CMK (cell line): ENCODE data around the gene KRTAP2-1.
"Not testable (repeated sequence)": the region's sequence is repeated elsewhere in the genome, so short reads cannot be mapped to it uniquely, and the experiment has no call there.

Source experiments
- DNase-seq: peaks from one replicate; pipeline ENCODE4 v3.0.0-alpha.2; 2010; ENCODE audit warnings: low read depth

Gene KRTAP2-1

GRCh38 chr17:41012326-41013120 lies 34.6 kb downstream of the KRTAP2-1 start:
- DNase-seq, result no peak

GRCh38 chr17:41010441-41010840 lies 36.7 kb downstream of the KRTAP2-1 start:
- DNase-seq, result no peak

DNA sequence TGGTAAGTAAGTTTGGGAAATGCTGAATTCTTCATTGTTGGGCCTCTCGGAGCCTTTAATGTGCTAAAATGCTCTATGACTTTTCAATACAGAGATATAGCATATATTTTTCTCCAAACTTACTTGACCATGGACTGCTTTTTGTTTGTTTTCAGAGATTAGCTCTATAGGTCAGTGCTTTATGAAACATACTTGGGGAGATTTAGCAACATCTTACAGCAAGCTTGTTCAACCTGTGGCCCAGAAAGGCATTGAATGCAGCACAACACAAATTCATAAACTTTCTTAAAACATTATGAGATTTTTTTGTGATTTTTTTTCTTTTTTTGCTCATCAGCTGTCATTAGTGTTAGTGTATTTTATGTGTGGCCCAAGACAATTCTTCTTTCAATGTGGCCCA lies 37.2 kb downstream of the KRTAP2-1 start:
- no peak for DNase-seq

- DNase-seq, result no peak
Measured at GRCh38 chr17:41009301-41009760, 37.8 kb downstream of the KRTAP2-1 start.

DNA sequence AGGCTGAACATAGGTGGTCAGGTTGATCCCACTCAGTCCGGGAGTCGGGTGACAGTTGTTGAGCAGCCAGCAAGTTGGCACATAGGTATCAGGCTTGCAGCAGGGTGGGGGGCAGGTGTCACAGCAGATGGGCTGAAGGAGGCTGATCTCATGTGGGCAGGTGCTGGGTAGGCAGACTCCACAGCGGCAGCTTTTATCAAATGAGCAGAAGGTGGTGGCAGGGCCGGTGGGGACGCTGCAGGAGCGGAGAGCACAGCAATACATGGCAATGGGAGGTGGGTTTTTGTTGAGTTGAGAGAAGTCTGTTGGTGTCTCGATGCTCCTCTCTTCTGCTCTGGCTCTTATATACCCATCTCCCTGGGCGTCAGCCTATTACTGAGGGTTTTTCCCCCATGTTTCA lies 38.3 kb downstream of the KRTAP2-1 start, which contains the start of gene KRTAP3-1:
TSS of gene KRTAP3-1 (minus strand) at position 318 of the 400 bp plus-strand sequence. CDS start at position 264, 54 bp downstream.
- no peak for DNase-seq

DNA sequence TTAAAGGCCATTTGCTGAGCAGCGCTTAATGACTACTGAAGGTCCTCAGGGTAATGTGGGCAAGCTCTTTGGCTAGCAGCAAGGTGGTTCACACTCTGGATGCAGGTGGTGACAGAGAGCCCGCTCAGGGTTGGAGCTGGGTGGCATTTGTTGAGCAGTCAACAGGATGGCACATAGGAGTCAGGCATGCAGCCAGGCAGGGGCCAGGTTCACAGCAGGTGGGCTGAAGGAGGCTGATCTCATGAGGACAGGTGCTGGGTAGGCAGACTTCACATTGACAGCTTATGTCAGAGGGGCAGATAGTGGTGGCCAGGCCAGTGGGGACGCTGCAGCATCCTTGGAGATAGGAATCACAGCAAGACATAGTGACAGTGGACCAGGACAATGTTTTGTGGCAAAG lies 42.7 kb downstream of the KRTAP2-1 start:
- no peak for DNase-seq

GRCh38 chr17:41003926-41004325 lies 43.2 kb downstream of the KRTAP2-1 start:
- DNase-seq, result no peak

- DNase-seq, result no peak
Measured at GRCh38 chr17:41002814-41003213, 44.3 kb downstream of the KRTAP2-1 start.

- no peak for DNase-seq
Measured at GRCh38 chr17:41001795-41002194, 45.3 kb downstream of the KRTAP2-1 start.

DNA sequence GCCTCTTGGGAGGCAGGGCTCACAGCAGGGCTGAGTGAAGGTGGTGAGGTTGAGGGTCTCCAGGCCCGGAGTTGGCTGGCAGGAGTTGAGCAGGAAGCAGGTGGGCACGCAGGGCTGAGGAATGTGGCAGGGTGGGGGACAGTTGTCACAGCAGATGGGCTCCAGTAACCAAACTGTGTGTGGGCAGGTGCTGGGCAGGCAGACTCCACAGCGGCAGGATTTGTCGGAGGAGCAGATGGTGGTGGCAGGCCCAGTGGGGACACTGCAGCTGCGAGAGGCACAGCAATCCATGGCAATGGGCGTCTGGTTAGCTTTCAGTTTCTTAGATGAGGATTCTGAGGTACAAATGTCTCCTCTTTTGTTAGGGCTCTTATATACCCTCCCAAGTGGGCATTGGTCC lies 47.6 kb downstream of the KRTAP2-1 start, which contains the start of gene KRTAP3-2:
TSS of gene KRTAP3-2 (minus strand) at position 344 of the 400 bp plus-strand sequence. CDS start at position 291, 53 bp downstream.
- not testable (repeated sequence) for DNase-seq

GRCh38 chr17:40997361-40997760 lies 49.8 kb downstream of the KRTAP2-1 start:
- DNase-seq, result no peak

DNA sequence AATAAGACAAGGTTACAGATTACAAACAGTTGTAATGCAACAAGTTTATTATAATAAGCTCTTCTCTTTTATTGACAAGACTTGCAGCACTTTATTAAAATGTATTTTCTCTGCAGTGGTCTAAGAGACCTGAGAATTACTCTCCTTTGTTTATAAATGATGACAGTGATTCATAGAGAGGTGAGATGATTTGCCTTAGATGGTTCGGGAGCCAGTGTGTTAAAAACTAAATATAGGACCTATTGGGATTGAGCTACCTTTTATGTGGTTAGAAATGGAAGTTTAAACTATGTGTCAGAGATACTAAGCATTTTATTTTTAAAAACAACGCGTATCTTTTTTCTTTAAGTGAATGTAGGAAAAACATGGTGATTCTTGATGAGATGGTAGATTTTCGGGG lies 50.3 kb downstream of the KRTAP2-1 start:
- no peak for DNase-seq
